Breast epithelium (tissue), 3 donors: ENCODE results near the gene ATP5PF.

ENCODE experiments used
- CTCF ChIP-seq, 3 donors: fragments of 450-650 bp; IDR thresholded peaks; one replicate each; pipeline ENCODE4 v1.5.1; 2016 to 2017; ENCODE audit warnings: antibody characterized with exemption in 3 of 3, mild to moderate bottlenecking in 3 of 3, moderate library complexity in 3 of 3
- POLR2AphosphoS5 ChIP-seq, 3 donors: sonication (generic); formaldehyde crosslinking; IDR thresholded peaks; one replicate each; pipeline ENCODE4 v1.6.1; 2017; ENCODE audit warnings: antibody characterized with exemption in 3 of 3

GRCh38 chr21:25760677-25761076 is 26.0 kb upstream of the ATP5PF start:
- no peak for TF ChIP-seq CTCF (IDR thresholded peaks at IDR 0.05)
- TF ChIP-seq POLR2AphosphoS5 (IDR thresholded peaks at IDR 0.05), result no peak
